Measurements from ENCODE around the gene CLPSL2. TPM values are rescaled to one million over a fixed set of nuclear protein-coding genes. Genes with fewer than 3 reads are reported as not detected.

The CLPSL2 gene
- total RNA-seq, 1 donor from 2014 or later = not detected

DNA sequence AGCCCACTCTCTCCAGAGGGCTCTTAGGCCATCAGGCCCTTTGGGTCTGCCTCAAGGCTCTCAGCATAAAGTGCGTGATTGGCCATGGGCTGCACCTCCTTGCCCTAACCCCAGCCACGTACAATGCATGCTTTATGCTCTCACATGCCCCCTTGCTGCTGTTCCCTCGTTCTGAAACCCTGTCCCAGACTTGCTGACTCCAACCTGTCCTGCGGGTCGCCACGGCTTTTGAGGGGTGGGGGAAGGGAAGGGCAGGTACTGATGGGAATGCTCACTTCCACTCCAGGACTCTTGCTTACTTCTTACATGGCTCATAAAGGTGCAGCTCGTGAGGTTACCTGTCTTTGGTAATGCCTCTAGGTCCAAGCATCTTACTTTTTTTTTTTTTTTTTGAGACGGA is 33.6 kb upstream of the CLPSL2 start:
- no peak for DNase-seq (ENCODE audit: low read depth)
- Histone ChIP-seq H3K79me2 (ENCODE audit: insufficient read depth, low read length) (no peaks in the 10 kb centered on the region), H3K27ac (ENCODE audit: low read depth, low read length) (no peak overlapping the region), H4K20me1 (ENCODE audit: insufficient read depth, low read length) (no peaks in the 10 kb centered on the region), H3K9ac (ENCODE audit: low read length) (no peak overlapping the region), H3K4me3 (ENCODE audit: insufficient read depth, low read depth, low read length) (no peak overlapping the region), H3K4me1 (ENCODE audit: insufficient read depth, low read length) (no peaks in the 10 kb centered on the region), H3K9me3 (ENCODE audit: insufficient read depth, low read depth, low read length) (peaks cover 3% of the 10 kb centered on the region), H2AFZ (ENCODE audit: low read depth, low read length) (no peak overlapping the region), H3K36me3 (ENCODE audit: insufficient read depth, low read length) (no peaks in the 10 kb centered on the region), H3K4me2 (ENCODE audit: low read length) (no peak overlapping the region), H3K27me3 (ENCODE audit: insufficient read depth, low read length) (no peaks in the 10 kb centered on the region)
- no peak overlapping the region for H3K4me3 Mint-ChIP-seq (ENCODE audit: unreplicated experiment)
- FAIRE-seq = no peak
- no peaks in the 10 kb centered on the region for H3K9me3 Mint-ChIP-seq (ENCODE audit: unreplicated experiment)
- peaks cover 8% of the 10 kb centered on the region for H3K4me1 Mint-ChIP-seq (ENCODE audit: low read depth, unreplicated experiment)
- no peaks in the 10 kb centered on the region for H3K36me3 Mint-ChIP-seq (ENCODE audit: low read depth, unreplicated experiment)
- no peak overlapping the region for H3K27ac Mint-ChIP-seq (ENCODE audit: unreplicated experiment)
- no peak for TF ChIP-seq EZH2 (IDR thresholded peaks at IDR 0.05; ENCODE audit: insufficient read depth, low read length)
- TF ChIP-seq, protein P1, sequence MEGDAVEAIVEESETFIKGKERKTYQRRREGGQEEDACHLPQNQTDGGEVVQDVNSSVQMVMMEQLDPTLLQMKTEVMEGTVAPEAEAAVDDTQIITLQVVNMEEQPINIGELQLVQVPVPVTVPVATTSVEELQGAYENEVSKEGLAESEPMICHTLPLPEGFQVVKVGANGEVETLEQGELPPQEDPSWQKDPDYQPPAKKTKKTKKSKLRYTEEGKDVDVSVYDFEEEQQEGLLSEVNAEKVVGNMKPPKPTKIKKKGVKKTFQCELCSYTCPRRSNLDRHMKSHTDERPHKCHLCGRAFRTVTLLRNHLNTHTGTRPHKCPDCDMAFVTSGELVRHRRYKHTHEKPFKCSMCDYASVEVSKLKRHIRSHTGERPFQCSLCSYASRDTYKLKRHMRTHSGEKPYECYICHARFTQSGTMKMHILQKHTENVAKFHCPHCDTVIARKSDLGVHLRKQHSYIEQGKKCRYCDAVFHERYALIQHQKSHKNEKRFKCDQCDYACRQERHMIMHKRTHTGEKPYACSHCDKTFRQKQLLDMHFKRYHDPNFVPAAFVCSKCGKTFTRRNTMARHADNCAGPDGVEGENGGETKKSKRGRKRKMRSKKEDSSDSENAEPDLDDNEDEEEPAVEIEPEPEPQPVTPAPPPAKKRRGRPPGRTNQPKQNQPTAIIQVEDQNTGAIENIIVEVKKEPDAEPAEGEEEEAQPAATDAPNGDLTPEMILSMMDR (IDR thresholded peaks at IDR 0.05; ENCODE audit: insufficient read depth, low read depth, low read length) = no peak
- peaks cover 9% of the 10 kb centered on the region for H3K27me3 Mint-ChIP-seq (ENCODE audit: low read depth, unreplicated experiment)

DNA sequence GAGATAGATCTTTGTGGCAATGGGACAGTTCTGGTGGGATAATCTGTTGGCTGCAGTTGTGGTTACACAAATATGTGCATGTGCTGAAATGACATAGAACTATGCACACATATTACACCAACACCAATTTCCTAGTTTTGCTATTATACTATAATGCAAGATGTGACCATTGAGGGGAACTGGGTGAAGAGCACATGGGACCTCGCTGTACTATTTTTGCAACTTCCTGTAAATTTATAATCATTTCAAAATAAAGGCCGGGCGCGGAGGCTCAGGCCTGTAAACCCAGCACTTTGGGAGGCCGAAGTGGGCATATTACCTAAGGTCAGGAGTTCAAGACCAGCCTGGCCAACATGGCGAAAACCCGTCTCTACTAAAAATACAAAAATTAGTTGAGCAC is 30.9 kb upstream of the CLPSL2 start:
- Mint-ChIP-seq H3K27ac (ENCODE audit: unreplicated experiment) (no peak overlapping the region), H3K36me3 (ENCODE audit: low read depth, unreplicated experiment) (no peaks in the 10 kb centered on the region), H3K4me3 (ENCODE audit: unreplicated experiment) (no peak overlapping the region), H3K9me3 (ENCODE audit: unreplicated experiment) (no peaks in the 10 kb centered on the region), H3K4me1 (ENCODE audit: low read depth, unreplicated experiment) (no peaks in the 10 kb centered on the region), H3K27me3 (ENCODE audit: low read depth, unreplicated experiment) (peaks cover 9% of the 10 kb centered on the region)
- no peak overlapping the region for H2AFZ ChIP-seq (ENCODE audit: low read depth, low read length)
- TF ChIP-seq EZH2 (IDR thresholded peaks at IDR 0.05; ENCODE audit: insufficient read depth, low read length) = no peak
- TF ChIP-seq, protein P1 (IDR thresholded peaks at IDR 0.05; ENCODE audit: insufficient read depth, low read depth, low read length) = no peak
- no peak overlapping the region for H3K9ac ChIP-seq (ENCODE audit: low read length)
- H3K36me3 ChIP-seq (ENCODE audit: insufficient read depth, low read length) = no peaks in the 10 kb centered on the region
- FAIRE-seq (no peak), DNase-seq (ENCODE audit: low read depth) (no peak)
- H4K20me1 ChIP-seq (ENCODE audit: insufficient read depth, low read length) = no peaks in the 10 kb centered on the region
- H3K27ac ChIP-seq (ENCODE audit: low read depth, low read length) = no peak overlapping the region
- no peak overlapping the region for H3K4me2 ChIP-seq (ENCODE audit: low read length)
- H3K79me2 ChIP-seq (ENCODE audit: insufficient read depth, low read length) = no peaks in the 10 kb centered on the region
- H3K27me3 ChIP-seq (ENCODE audit: insufficient read depth, low read length) = peaks cover 1% of the 10 kb centered on the region
- peaks cover 3% of the 10 kb centered on the region for H3K9me3 ChIP-seq (ENCODE audit: insufficient read depth, low read depth, low read length)
- H3K4me3 ChIP-seq (ENCODE audit: insufficient read depth, low read depth, low read length) = no peak overlapping the region
- no peaks in the 10 kb centered on the region for H3K4me1 ChIP-seq (ENCODE audit: insufficient read depth, low read length)

DNA sequence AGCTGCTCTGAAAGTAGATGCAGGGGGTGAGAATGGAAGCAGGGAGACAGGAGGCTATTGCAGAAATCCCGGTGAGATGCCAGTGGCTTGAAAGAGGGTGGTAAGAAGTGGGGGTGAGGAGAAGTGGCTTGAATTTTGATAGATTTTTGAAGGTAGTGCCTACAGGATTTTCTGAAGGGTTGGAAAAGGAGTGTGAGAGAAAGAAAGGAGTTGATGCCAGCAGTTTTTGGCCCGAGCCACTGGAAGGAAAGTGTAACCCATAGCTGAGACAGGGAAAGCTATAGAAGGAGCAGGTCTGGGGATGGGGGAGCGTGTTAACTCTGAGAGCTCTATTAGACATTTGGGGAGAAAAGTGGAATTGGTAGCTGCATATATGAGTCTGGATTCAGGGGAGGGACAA is 29.9 kb upstream of the CLPSL2 start:
- Histone ChIP-seq H3K4me1 (ENCODE audit: insufficient read depth, low read length) (no peaks in the 10 kb centered on the region), H3K79me2 (ENCODE audit: insufficient read depth, low read length) (no peaks in the 10 kb centered on the region), H2AFZ (ENCODE audit: low read depth, low read length) (no peak overlapping the region), H3K27ac (ENCODE audit: low read depth, low read length) (no peak overlapping the region), H3K27me3 (ENCODE audit: insufficient read depth, low read length) (peaks cover 3% of the 10 kb centered on the region), H3K9ac (ENCODE audit: low read length) (no peak overlapping the region), H3K4me3 (ENCODE audit: insufficient read depth, low read depth, low read length) (no peak overlapping the region), H3K9me3 (ENCODE audit: insufficient read depth, low read depth, low read length) (peaks cover 3% of the 10 kb centered on the region), H3K36me3 (ENCODE audit: insufficient read depth, low read length) (no peaks in the 10 kb centered on the region), H4K20me1 (ENCODE audit: insufficient read depth, low read length) (no peaks in the 10 kb centered on the region), H3K4me2 (ENCODE audit: low read length) (no peak overlapping the region)
- Mint-ChIP-seq H3K4me1 (ENCODE audit: low read depth, unreplicated experiment) (no peaks in the 10 kb centered on the region), H3K27me3 (ENCODE audit: low read depth, unreplicated experiment) (peaks cover 13% of the 10 kb centered on the region), H3K9me3 (ENCODE audit: unreplicated experiment) (no peaks in the 10 kb centered on the region), H3K27ac (ENCODE audit: unreplicated experiment) (no peak overlapping the region), H3K36me3 (ENCODE audit: low read depth, unreplicated experiment) (no peaks in the 10 kb centered on the region), H3K4me3 (ENCODE audit: unreplicated experiment) (no peak overlapping the region)
- no peak for FAIRE-seq
- no peak for DNase-seq (ENCODE audit: low read depth)
- no peak for TF ChIP-seq EZH2 (IDR thresholded peaks at IDR 0.05; ENCODE audit: insufficient read depth, low read length)
- TF ChIP-seq, protein P1 (IDR thresholded peaks at IDR 0.05; ENCODE audit: insufficient read depth, low read depth, low read length) = no peak

Data from astrocyte (in vitro differentiated cells and primary cell).